Duodenal mucosa (tissue), 2 donors: ENCODE data around the gene ENAH.
"Not testable (repeated sequence)": the region's sequence is repeated elsewhere in the genome, so short reads cannot be mapped to it uniquely, and the experiment has no call there.

ENCODE experiments used
- H3K27ac ChIP-seq: one replicate; pipeline ENCODE4 v1.7.0; 2013; ENCODE audit warnings: low read depth, low read length
- H3K27me3 ChIP-seq, 2 donors: one replicate each; pipeline ENCODE4 v1.7.0; 2013; ENCODE audit warnings: low read length in 2 of 2, control low read depth in 1 of 2; ENCODE audit not compliant: insufficient read depth in 2 of 2, control insufficient read depth in 1 of 2
- H3K36me3 ChIP-seq, 2 donors: one replicate each; pipeline ENCODE4 v1.7.0; 2013; ENCODE audit warnings: low read length in 2 of 2, control low read depth in 1 of 2; ENCODE audit not compliant: insufficient read depth in 2 of 2, control insufficient read depth in 1 of 2
- H3K4me1 ChIP-seq, 2 donors: one replicate each; pipeline ENCODE4 v1.7.0; 2013; ENCODE audit warnings: low read length in 2 of 2, control low read depth in 1 of 2; ENCODE audit not compliant: insufficient read depth in 2 of 2, control insufficient read depth in 1 of 2
- H3K4me3 ChIP-seq, 2 donors: one replicate each; pipeline ENCODE4 v1.7.0; 2013; ENCODE audit warnings: low read length in 2 of 2, low read depth in 1 of 2
- H3K9ac ChIP-seq, 2 donors: one replicate each; pipeline ENCODE4 v1.7.0; 2013; ENCODE audit warnings: low read length in 2 of 2, low read depth in 1 of 2
- H3K9me3 ChIP-seq, 2 donors: one replicate each; pipeline ENCODE4 v1.7.0; 2013; ENCODE audit warnings: low read length in 2 of 2, control low read depth in 1 of 2; ENCODE audit not compliant: control insufficient read depth in 1 of 2

ENAH gene

GRCh38 chr1:225629483-225629882, 23.4 kb downstream of the ENAH start:
- no peaks in the 10 kb centered on the region for H3K9me3 ChIP-seq
- no peak overlapping the region for H3K9ac ChIP-seq
- no peaks in the 10 kb centered on the region for H3K27me3 ChIP-seq
- no peaks in the 10 kb centered on the region for H3K36me3 ChIP-seq
- no peak overlapping the region for H3K4me3 ChIP-seq
- peaks cover 10 to 21% of the 10 kb centered on the region in 2 donors for H3K4me1 ChIP-seq
- H3K27ac ChIP-seq, result no peak overlapping the region

- not testable (repeated sequence) for H3K36me3 ChIP-seq, H3K27me3 ChIP-seq, H3K9ac ChIP-seq, H3K9me3 ChIP-seq, H3K4me3 ChIP-seq, H3K27ac ChIP-seq
- H3K4me1 ChIP-seq, result peaks cover 10 to 21% of the 10 kb centered on the region in 2 donors
Observed at GRCh38 chr1:225628794-225629193, 24.1 kb downstream of the ENAH start.

- no peak overlapping the region for H3K4me3 ChIP-seq
- H3K27ac ChIP-seq, result no peak overlapping the region
- no peak overlapping the region for H3K9ac ChIP-seq
- H3K4me1 ChIP-seq, result peaks cover 10 to 21% of the 10 kb centered on the region in 2 donors
- no peaks in the 10 kb centered on the region for H3K9me3 ChIP-seq
- no peaks in the 10 kb centered on the region for H3K27me3 ChIP-seq
- no peaks in the 10 kb centered on the region for H3K36me3 ChIP-seq
Observed at GRCh38 chr1:225627304-225627947, 25.5 kb downstream of the ENAH start.

- Histone ChIP-seq H3K27ac (no peak overlapping the region), H3K9me3 (no peaks in the 10 kb centered on the region), H3K27me3 (no peaks in the 10 kb centered on the region), H3K4me1 (peaks cover 10 to 21% of the 10 kb centered on the region in 2 donors), H3K4me3 (no peak overlapping the region), H3K9ac (no peak overlapping the region), H3K36me3 (no peaks in the 10 kb centered on the region)
Observed at GRCh38 chr1:225626698-225627097, 26.2 kb downstream of the ENAH start.

GRCh38 chr1:225617956-225618355, 35.0 kb downstream of the ENAH start:
- H3K36me3 ChIP-seq, result no peaks in the 10 kb centered on the region
- peaks cover 9 to 10% of the 10 kb centered on the region in 2 donors for H3K4me1 ChIP-seq
- no peak overlapping the region for H3K9ac ChIP-seq
- H3K4me3 ChIP-seq, result no peak overlapping the region
- no peak overlapping the region for H3K27ac ChIP-seq
- H3K27me3 ChIP-seq, result no peaks in the 10 kb centered on the region
- no peaks in the 10 kb centered on the region for H3K9me3 ChIP-seq

GRCh38 chr1:225617479-225617878, 35.4 kb downstream of the ENAH start:
- Histone ChIP-seq H3K9ac (no peak overlapping the region), H3K9me3 (no peaks in the 10 kb centered on the region), H3K27me3 (no peaks in the 10 kb centered on the region), H3K27ac (no peak overlapping the region), H3K4me3 (no peak overlapping the region), H3K36me3 (no peaks in the 10 kb centered on the region), H3K4me1 (peaks cover 9 to 10% of the 10 kb centered on the region in 2 donors)

- H3K4me1 ChIP-seq, H3K9me3 ChIP-seq, H3K27me3 ChIP-seq, H3K27ac ChIP-seq, H3K4me3 ChIP-seq, H3K9ac ChIP-seq, H3K36me3 ChIP-seq: not testable (repeated sequence)
Observed at GRCh38 chr1:225615403-225615790, 37.5 kb downstream of the ENAH start.

- H3K9ac ChIP-seq, result no peak overlapping the region
- no peak overlapping the region for H3K27ac ChIP-seq
Observed at GRCh38 chr1:225613006-225613405, 39.9 kb downstream of the ENAH start.

GRCh38 chr1:225612287-225612686, 40.6 kb downstream of the ENAH start:
- Histone ChIP-seq H3K36me3 (no peaks in the 10 kb centered on the region), H3K27ac (no peak overlapping the region), H3K4me1 (peaks cover 3% of the 10 kb centered on the region in 2 donors), H3K9me3 (no peaks in the 10 kb centered on the region), H3K27me3 (no peaks in the 10 kb centered on the region), H3K9ac (no peak overlapping the region), H3K4me3 (no peak overlapping the region)

More at GRCh38 chr1:225613006-225613405, 39.9 kb downstream of the ENAH start:
- Histone ChIP-seq H3K27me3 (no peaks in the 10 kb centered on the region), H3K36me3 (no peaks in the 10 kb centered on the region), H3K4me1 (peaks cover 6 to 10% of the 10 kb centered on the region in 2 donors), H3K4me3 (no peak overlapping the region), H3K9me3 (no peaks in the 10 kb centered on the region)

- Histone ChIP-seq H3K9me3 (no peaks in the 10 kb centered on the region), H3K36me3 (no peaks in the 10 kb centered on the region), H3K9ac (no peak overlapping the region), H3K27me3 (no peaks in the 10 kb centered on the region), H3K4me3 (no peak overlapping the region), H3K27ac (no peak overlapping the region), H3K4me1 (peaks cover 0 to 3% of the 10 kb centered on the region in 2 donors)
Observed at GRCh38 chr1:225611537-225612223, 41.2 kb downstream of the ENAH start.
